Measurements from ENCODE around the gene ASIC2.

The ASIC2 gene

DNA sequence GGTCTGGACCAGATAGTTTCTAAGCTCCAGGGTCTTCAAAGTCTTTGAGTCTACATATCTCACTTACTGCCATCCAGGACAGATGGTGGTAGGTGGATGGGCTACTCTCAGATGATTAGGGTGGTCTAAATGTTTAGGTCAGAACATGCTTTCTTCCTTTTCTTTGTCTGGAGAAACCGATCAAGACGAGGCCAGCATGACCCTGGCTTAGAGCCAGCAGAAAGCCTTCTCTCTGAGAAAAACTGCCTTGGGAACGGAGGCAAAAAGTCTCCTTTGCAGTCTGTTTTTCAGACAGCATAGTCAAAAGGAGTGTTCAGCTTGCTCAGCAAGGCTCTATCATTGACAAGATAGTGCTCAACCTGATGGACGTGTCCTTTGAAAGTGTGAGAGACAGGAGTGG, 252.6 kb downstream of the ASIC2 start (continued):
- TF ChIP-seq, protein P1, sequence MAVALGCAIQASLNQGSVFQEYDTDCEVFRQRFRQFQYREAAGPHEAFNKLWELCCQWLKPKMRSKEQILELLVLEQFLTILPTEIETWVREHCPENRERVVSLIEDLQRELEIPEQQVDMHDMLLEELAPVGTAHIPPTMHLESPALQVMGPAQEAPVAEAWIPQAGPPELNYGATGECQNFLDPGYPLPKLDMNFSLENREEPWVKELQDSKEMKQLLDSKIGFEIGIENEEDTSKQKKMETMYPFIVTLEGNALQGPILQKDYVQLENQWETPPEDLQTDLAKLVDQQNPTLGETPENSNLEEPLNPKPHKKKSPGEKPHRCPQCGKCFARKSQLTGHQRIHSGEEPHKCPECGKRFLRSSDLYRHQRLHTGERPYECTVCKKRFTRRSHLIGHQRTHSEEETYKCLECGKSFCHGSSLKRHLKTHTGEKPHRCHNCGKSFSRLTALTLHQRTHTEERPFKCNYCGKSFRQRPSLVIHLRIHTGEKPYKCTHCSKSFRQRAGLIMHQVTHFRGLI (tag by site-specific recombination; IDR thresholded peaks at IDR 0.05) = no peak
- no peak for TF ChIP-seq ZNF169 (tag by site-specific recombination; IDR thresholded peaks at IDR 0.05)
- no peak for TF ChIP-seq ZNF701 (tag by site-specific recombination; IDR thresholded peaks at IDR 0.05)
- TF ChIP-seq ZNF311 (tag by site-specific recombination; IDR thresholded peaks at IDR 0.05; ENCODE audit: borderline replicate concordance) = no peak
- TF ChIP-seq OVOL3 (tag by site-specific recombination; IDR thresholded peaks at IDR 0.05) = no peak
- no peak for TF ChIP-seq ZNF768 (tag by site-specific recombination; IDR thresholded peaks at IDR 0.05)
- TF ChIP-seq ZNF600 (tag by site-specific recombination; IDR thresholded peaks at IDR 0.05) = no peak
- no peak for TF ChIP-seq ZNF138 (tag by site-specific recombination; IDR thresholded peaks at IDR 0.05; ENCODE audit: borderline replicate concordance)
- TF ChIP-seq ZNF416 (tag by site-specific recombination; IDR thresholded peaks at IDR 0.05) = no peak
- TF ChIP-seq, protein P2, sequence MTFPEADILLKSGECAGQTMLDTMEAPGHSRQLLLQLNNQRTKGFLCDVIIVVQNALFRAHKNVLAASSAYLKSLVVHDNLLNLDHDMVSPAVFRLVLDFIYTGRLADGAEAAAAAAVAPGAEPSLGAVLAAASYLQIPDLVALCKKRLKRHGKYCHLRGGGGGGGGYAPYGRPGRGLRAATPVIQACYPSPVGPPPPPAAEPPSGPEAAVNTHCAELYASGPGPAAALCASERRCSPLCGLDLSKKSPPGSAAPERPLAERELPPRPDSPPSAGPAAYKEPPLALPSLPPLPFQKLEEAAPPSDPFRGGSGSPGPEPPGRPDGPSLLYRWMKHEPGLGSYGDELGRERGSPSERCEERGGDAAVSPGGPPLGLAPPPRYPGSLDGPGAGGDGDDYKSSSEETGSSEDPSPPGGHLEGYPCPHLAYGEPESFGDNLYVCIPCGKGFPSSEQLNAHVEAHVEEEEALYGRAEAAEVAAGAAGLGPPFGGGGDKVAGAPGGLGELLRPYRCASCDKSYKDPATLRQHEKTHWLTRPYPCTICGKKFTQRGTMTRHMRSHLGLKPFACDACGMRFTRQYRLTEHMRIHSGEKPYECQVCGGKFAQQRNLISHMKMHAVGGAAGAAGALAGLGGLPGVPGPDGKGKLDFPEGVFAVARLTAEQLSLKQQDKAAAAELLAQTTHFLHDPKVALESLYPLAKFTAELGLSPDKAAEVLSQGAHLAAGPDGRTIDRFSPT (tag by site-specific recombination; IDR thresholded peaks at IDR 0.05) = no peak
- no peak for TF ChIP-seq ZNF747 (tag by site-specific recombination; IDR thresholded peaks at IDR 0.05)
- no peak for TF ChIP-seq ZNF585B (tag by site-specific recombination; IDR thresholded peaks at IDR 0.05)
- no peak for TF ChIP-seq ZFP69B (tag by site-specific recombination; IDR thresholded peaks at IDR 0.05)

DNA sequence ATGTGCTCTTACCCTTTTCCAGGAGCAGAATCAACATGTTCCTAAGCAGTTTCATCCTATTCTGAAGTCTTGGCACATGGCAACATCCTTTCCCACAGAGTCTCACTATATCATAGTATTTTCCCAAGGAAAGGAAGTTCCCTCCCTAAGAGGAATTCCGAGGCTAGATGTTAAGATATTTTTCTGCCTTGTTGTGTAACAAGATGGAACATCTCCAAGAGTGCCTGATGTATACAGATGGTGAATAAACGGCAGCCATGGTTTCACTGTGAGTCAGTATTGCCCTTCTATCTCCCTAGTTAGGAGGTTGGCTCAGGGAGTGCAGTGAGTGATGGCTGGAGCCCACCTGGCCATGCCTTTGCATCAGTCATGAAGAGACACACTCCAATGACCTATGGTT, 253.2 kb downstream of the ASIC2 start:
- Histone ChIP-seq H3K36me3 (ENCODE audit: control insufficient read depth in 2 of 2, insufficient read depth in 1 of 2, low read length in 2 of 2) (no peaks in the 10 kb centered on the region), H3K9me3 (ENCODE audit: control insufficient read depth, insufficient read depth, low read depth, low read length) (no peaks in the 10 kb centered on the region; the same call in 1 of the 2 replicates), H3K4me3 (ENCODE audit: low read depth, low read length) (no peak overlapping the region), H3K4me1 (ENCODE audit: control insufficient read depth, insufficient read depth, low read length) (no peaks in the 10 kb centered on the region), H3K27ac (ENCODE audit: extremely low read depth, low read depth, low read length) (no peak overlapping the region)
- ChIA-PET POLR2A (no interaction called here), CTCF (interaction anchor here (0.6 to 2.5 kb wide), 8 partner anchors 8 to 181 kb away, joined by 3 to 34 read pairs (median 5); no protein-coding TSS in a partner anchor)
- TF ChIP-seq ZNF416 (tag by site-specific recombination; IDR thresholded peaks at IDR 0.05) = no peak
- TF ChIP-seq ZNF175 (tag by site-specific recombination; IDR thresholded peaks at IDR 0.05) = no peak
- no peak for TF ChIP-seq PRDM1 (tag by site-specific recombination; IDR thresholded peaks at IDR 0.05)
- TF ChIP-seq, protein P3, sequence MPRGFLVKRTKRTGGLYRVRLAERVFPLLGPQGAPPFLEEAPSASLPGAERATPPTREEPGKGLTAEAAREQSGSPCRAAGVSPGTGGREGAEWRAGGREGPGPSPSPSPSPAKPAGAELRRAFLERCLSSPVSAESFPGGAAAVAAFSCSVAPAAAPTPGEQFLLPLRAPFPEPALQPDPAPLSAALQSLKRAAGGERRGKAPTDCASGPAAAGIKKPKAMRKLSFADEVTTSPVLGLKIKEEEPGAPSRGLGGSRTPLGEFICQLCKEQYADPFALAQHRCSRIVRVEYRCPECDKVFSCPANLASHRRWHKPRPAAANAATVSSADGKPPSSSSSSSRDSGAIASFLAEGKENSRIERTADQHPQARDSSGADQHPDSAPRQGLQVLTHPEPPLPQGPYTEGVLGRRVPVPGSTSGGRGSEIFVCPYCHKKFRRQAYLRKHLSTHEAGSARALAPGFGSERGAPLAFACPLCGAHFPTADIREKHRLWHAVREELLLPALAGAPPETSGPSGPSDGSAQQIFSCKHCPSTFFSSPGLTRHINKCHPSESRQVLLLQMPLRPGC (tag by site-specific recombination; IDR thresholded peaks at IDR 0.05) = no peak
- no peak for TF ChIP-seq TCF7L2 (IDR thresholded peaks at IDR 0.05; ENCODE audit: borderline replicate concordance, low read depth, low read length)
- no peak for TF ChIP-seq TRIM28 (IDR thresholded peaks at IDR 0.05; ENCODE audit: borderline replicate concordance, low read length)
- no peak for TF ChIP-seq ZNF692 (tag by site-specific recombination; IDR thresholded peaks at IDR 0.05)
- no peak for TF ChIP-seq ZNF292 (tag by site-specific recombination; IDR thresholded peaks at IDR 0.05; ENCODE audit: borderline replicate concordance, low read depth)
- no peak for TF ChIP-seq YY1 (tag by site-specific recombination; IDR thresholded peaks at IDR 0.05)
- no peak for TF ChIP-seq SP3 (tag by site-specific recombination; IDR thresholded peaks at IDR 0.05)
- no peak for TF ChIP-seq MEIS1 (CRISPR knock-in tag; IDR thresholded peaks at IDR 0.05; ENCODE audit: borderline replicate concordance)
